ENCODE results near the gene FMN1.

The FMN1 gene

DNA sequence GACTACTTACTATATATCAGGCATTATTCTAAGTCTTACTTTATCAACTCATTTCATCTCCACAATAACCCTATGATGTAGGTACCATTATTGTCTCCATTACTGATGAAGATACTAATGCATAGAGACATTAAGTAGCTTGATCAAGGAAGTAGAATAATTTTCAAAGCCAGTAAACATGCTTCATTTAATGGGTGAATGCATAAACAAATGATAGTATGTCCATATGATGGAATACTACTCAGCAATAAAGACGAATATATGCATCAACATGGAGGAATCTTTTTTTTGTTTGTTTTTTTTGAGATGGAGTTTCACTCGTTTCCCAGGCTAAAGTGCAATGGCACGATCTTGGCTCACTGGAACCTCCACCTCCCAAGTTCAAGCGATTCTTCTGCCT lies 184.9 kb downstream of the FMN1 start:
- DNase-seq (ENCODE audit: low spot score): no peak

DNA sequence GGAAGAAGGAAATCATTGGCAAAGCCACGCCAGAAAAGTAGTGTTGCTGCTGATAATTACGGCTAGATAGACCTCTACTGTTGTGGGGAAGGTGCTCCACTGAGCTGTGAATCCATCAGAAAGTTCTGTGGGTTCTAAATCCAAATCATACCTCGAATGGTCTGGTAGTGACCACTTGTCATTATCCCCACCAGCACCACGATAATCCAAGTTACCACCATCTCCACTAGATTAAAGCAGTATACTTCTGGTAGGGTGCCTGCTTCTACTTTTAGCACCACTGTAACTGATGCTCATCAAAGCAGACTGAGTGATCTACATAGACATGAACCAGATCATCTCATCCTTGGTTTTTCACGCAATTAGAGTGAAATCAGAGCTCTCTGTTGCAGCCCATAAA lies 185.5 kb downstream of the FMN1 start:
- DNase-seq (ENCODE audit: low spot score): no peak

DNA sequence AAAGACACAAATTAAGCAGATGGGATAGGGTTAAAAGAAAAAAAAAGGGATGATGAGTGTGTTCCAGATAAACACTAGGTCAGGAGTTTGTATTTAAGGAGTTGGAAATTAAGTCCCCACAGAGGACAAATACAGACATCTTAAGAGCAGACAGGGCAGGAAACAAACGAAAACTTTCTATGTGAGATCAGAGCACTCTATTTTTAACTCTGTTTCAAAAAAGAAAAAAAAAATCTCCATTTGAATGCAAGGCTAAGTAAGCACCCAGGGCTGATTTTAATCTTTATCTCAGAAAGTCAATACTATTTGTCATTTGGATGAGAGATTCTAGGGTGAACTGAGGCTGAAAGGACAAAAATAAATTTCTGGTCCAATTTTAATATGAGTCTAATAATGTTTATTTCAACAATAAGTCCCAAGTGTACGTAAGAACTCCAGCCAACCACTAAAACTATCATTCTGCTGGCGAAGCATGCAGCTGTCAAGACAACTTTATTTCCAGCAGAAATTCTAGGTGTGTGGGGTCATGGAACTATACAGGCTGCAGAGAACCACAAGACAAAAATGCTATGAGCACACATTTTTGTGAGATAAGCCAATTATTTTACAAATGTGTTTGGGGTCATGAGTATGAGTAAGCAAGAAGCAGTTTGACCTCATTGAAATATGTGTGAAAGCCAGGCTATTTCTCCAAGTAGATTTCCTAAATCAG lies 186.1 kb downstream of the FMN1 start:
- DNase-seq (ENCODE audit: low spot score): no peak

DNA sequence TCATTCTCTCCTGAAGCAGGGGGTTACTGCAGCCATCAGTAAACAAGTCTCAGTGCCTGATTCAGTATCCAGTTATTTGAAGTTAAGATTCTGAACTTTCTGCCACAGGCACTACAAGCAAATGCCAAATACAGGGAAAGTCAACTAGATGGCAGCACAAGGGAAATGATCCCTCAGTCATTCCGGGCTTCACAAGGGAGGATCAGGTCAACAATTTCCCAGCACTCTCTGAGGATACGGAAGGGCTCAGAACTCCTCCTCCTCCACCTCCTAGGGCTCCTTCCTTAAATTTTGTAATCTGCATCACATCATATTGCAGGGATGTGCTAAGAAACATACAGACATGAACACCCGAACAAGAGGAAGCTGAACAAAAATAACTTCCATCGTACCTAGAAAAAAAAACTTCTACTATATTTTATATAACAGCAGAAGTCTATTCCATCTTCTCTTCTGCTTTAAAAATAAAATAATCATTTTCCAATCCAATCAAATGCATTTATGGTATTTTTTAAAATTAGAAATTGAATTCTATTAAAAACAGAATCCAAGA lies 187.1 kb downstream of the FMN1 start:
- peak; percentile 46 for DNase-seq (ENCODE audit: low spot score)

DNA sequence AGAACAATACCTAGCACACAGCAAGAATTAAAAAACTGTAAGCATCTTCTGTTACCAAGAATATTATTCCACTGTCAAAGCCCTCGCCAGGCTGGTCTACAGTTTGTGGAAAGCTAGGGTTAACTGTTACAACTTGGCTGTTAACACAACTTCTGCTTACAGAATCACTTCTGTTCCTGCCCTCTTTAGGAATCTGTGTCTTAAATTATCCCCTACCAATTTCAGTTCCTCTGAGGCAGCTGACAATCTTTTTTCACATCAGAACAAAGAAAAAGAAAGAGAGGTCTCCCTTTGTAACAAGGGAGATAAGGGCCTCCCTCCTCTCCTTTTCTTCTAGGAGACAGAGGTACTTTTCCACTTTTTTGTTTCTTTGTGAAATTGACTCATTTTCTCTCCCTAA lies 188.9 kb downstream of the FMN1 start:
- no peak for DNase-seq (ENCODE audit: low spot score)

DNA sequence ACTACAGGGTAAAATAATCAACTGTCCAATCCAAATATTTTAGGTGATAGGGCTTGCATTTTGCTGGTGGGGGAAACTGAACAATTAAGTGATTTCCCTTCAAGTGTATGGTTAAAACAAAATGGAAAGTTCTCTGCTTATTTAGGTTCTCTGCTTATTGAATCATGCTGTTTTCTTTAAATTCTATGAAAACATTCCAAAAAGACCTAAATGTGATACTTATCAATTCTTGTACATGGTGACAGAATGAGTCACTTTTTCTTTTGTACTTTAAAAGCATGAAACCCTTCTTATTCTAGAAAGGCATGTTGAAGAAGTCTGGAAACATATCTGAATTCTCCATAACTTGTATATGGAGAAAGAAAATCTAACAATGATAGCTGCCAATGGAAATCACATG lies 192.6 kb downstream of the FMN1 start:
- no peak for DNase-seq (ENCODE audit: low spot score)

DNA sequence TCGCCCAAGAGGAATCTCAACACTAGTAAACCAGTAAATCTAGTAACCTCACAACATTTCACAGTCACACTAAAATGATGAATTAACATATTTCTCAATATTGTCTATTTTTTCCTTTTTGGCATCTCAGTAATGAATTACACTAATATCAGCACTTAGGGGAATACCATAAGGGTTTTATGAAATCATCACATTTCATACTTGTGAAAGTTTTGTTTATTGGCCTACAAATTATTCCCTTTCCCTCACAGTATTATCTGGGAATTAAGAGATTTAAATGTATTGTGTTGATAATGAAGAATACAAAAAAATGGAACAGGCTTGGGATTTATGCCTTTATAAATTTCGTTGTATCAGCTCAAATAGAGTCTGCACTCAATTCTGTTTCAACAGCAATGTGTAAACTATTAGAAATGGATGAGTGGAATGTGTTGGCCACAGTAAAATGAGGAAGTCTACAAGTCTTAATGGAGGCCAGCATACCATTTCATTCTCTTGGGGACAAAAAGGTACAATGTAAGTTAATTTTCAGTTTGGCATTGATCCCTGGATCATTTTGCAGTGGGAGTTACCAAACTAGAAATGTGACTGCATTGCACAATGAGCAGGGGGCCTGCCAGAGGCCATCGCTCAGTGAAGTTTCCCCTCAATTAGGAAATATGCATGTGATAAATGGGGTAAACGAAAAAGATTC lies 195.4 kb downstream of the FMN1 start:
- no peak for DNase-seq (ENCODE audit: low spot score)

DNA sequence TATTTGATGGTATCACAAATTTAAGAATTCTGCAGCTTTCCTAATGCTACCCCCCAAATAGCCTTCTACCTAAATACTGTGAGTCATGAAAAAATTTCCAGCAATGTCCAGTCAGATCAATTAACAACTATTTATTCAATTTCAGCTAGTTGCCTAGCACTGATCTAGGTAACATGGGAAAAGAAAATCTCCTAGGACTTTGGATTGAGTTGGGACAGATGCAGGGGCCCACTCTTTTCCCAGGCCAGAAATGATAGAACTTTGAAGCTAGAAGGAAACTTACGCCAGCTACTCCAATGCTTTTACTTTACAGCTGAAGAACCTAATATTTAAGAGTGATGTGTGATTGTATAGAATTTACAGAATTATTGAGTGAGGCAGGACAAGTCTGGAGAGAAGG lies 196.3 kb downstream of the FMN1 start:
- DNase-seq (ENCODE audit: low spot score): no peak

DNA sequence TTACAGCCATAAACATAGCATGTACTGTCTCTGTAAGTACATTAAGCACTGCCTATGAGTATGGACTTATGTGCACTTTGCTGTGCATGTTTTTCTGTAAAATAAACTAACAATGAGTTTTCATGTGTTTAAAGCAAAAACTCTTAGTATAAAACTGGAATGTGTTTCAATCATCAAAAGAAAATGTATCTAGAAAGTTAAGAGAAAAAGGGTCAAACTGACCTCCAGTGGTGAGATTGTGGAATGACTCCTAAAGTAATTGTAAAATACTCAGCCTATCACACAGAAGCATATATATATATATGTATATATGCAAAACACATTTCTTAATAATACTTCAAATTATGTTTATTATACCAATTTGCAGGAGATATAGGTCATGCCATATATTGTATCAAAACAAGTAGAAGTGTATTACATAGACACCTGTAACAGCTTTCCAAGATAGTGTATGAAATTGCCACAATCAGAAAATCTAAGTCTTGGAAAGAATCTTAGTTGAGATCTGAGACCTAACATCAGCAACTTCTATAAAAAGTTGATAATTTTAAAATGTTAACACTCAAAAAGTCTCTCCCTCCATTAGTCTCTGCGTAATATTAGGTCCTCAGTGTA lies 199.6 kb downstream of the FMN1 start:
- no peak for DNase-seq (ENCODE audit: low spot score)

DNA sequence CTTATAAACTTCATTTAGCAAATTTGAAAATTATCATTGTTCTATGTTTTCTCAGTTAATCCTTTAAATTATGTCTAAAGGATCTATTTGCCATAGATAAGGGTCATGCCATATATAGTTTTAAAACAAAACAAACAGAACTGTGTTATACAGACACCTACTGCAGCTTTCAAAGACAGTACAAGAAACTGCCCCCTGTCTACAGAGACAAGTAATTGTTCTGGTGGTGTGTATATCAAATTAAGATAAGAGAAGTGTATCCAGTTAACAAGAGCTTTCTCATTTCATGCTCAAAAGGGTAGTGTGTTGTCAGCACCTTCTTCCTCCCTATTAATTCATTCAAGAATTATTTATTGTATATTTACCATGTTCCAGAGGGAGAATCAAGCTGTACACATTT lies 201.2 kb downstream of the FMN1 start:
- no peak for DNase-seq (ENCODE audit: low spot score)

DNA sequence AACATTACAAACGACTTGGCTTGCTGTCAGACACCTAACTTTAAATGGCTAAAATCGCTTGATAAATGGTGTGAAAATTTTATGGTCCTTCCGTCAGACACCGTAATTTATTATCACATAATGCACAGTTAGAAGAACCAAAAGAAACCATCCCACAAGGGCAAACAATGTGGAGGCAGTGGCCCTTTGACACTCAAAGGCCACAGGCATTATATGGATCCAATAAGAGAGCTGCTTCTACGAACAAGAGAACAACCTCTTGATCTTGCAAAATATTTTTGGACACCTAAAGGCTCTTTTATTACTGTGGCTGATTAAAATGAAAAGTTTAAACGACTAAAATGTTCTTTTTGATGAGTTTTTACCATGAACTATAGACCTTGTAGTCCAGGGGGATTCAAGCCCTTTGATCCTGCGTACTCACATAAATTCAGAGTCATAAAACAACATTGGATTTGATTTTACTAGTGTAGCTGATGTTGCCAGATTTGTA lies 202.8 kb downstream of the FMN1 start:
- DNase-seq (ENCODE audit: low spot score): no peak

DNA sequence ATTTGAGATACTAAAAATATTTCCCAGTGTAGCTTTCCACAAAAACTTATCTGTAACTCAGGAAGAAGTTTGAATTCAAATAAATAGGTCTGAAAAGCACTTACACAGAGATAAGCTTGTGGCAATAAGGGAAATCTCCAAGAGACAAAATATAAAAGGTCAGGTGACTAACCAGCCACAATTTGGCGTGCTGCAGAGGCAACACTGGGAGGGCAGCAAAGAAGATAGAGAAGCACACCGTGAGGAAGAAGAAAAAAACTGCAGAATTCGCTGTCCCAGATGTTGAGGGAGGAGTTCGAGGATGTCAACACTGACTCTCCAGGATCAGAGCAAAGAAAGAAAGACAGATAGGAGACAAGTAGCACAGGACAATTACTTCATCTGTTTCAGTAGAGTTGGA lies 204.4 kb downstream of the FMN1 start:
- DNase-seq (ENCODE audit: low spot score): no peak

DNA sequence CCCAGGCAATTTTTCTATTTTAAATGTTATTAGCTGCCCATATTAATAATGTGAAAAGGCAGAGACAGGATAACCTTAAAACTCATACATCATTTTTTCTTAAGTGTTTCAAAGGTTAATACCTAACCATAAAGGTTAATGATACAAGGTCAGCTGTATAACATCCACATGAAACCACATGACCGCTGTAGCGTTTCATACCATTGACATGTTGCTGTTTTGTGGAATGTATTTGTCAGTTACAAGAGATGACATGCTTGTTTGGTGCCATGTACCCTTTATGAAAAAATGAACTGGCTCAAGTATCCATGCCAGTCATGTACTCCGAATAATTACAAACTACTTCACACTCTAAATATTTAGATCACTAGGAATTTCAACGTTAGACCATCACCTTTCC lies 207.4 kb downstream of the FMN1 start:
- no peak for DNase-seq (ENCODE audit: low spot score)

DNA sequence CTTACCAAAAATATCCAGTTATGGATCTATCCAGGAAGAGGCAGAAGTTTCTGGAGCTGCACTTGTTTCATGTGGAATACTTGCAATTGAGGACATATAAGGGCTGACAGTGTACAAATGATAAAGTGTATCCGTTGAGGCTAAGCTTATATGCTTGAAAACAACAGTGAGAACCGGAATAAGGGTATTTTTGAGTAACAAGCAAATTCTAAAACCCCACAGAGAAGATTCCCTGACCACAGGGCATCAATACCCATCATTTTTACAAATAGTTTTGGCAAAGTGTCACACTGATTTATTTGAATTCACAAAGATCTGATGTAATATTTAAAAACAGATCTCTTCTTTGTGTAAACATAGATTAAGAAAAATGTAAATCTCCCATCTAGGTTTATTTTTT lies 208.4 kb downstream of the FMN1 start:
- no peak for DNase-seq (ENCODE audit: low spot score)

DNA sequence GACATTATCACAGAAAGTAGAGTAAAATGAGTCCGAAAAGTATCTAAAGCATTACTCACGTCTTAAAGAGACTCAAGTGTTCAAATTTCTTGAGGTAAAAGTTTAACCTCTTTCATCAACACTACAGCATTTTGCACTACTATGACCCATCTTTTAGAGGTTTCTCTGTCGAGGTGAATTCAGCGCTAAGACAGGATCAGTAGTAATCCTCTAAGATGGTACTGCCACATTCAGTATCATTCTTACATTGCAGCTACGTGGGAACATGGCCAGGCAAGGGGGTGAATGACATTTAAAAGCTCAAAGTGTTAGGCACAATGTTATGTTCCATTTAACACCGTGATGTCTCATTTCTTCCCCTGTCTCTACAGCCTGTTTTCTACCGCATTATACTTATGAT lies 210.8 kb downstream of the FMN1 start:
- no peak for DNase-seq (ENCODE audit: low spot score)

DNA sequence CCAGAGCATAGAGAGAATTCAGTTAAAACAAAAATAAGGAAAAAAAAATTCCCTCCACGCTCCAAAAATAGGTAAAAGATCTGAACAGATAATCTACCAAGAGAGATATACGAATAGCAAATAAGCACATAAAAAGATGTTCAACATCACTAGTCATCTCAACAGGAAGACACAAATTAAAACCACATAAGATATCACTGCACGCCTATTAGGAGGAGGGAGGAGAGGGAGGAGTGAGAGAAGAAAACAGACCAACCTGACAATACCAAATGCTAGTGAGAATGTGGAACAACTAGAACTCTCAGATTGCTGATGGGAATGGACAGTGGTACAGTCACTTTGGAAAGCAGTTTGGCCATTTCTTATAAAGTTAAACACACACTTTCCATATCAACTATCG lies 212.5 kb downstream of the FMN1 start:
- no peak for DNase-seq (ENCODE audit: low spot score)

DNA sequence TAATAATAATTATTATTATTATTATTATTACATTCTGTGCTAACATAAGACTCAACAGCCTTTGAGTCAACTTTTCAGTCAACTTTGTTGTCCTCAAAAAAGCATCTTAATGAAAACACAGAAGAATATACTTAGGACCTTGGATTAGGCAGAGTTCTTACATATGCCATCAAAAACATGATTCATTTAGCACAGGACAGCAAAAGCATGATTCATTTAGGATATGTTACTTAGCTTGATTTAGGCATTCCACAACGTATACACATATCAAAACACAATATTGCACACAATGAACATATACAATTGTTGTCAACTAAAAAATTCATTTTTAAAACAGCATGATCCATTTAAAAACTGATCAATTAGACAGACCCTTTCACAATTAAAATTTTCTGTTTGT lies 213.0 kb downstream of the FMN1 start:
- no peak for DNase-seq (ENCODE audit: low spot score)

DNA sequence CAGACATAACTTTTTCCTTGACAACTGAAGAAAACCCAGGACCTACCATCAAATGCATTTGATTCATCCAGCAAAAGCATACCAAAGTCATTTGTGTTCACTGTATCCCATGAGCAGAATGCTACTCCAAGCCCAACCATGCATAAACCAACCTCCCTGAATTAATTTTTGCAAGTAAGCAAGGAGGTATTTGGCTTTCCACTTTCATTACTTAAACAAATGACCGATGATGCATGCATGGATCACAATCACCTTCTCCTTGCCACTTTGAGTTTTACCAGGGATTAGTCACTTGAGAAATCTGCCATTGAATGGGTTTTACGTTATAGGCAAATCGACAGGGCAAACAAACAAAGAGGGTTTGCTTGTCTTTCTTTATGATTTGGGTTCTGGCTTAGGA lies 214.8 kb downstream of the FMN1 start:
- DNase-seq (ENCODE audit: low spot score): no peak

DNA sequence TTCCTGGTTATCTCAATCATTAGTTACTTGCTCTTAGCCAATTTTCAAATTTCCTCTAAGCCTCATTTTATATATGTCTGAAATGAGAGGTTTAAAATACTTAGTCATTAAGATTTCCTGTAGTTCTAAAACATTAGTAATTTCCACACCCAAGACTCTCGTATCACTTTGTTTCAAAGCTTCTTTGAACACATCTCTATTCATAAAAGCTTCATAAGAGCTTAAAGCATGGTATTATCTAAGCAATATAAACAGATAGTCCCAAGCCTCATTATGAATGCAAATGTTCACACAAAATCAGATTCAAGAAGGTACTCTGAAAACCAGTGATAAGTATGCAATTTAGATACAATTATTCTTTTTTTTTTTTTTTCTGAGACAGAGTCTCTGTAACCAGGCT lies 217.0 kb downstream of the FMN1 start:
- no peak for DNase-seq (ENCODE audit: low spot score)

DNA sequence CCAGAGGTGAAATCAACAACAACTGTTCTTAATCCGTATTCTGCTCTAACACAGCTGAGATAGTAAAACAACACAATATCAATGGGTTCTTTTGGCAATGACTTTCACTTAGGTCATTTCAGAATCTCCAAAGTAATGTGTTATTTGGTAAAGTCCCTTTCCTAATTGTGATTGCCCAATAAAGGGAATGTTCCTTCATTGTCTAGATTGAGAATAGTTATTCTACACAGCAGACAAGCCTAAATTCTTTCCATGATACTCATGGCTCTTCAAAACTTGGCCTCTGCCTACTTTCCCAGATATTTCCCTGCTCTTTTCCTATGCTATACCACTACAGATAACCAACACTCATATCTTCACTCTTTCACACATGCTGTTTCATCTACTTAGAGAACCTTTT lies 219.8 kb downstream of the FMN1 start:
- no peak for DNase-seq (ENCODE audit: low spot score)

DNA sequence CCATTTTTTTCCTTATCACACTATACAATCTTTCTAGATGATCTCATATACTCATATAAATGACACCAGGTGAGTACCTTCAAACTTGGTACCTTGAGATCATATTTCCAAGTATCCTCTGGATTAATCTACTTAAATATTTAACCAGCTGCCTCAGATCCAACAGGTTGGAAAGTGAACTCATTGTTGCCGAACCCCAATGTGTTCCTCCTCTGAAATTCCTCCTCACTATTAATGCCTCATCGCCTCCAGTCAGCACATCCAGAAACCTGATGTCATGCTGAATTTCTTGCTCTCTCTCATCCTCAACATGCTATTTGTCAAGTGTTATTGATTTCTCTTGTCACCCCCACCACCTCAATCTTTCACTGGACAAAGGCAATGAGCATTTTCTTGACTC lies 221.8 kb downstream of the FMN1 start:
- DNase-seq (ENCODE audit: low spot score): no peak

DNA sequence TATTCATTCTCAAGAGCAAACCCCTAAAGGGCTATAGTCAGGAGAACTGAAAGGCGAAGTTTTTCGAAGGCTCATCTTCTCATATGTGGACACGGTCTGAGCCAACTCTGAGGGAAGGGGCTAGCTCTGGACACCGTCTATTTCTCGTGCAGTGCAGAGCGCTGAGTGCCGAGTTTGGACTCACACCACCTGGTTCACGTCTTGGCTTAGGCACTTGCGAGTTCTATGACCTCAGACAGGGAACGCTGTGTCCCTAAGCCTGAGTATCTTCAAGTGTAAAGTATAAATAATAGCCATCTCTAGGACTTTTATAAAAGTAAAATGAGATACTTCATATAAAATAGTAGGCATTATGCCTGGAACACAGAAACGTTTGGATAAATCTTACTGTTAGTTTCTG lies 223.7 kb downstream of the FMN1 start:
- no peak for DNase-seq (ENCODE audit: low spot score)

DNA sequence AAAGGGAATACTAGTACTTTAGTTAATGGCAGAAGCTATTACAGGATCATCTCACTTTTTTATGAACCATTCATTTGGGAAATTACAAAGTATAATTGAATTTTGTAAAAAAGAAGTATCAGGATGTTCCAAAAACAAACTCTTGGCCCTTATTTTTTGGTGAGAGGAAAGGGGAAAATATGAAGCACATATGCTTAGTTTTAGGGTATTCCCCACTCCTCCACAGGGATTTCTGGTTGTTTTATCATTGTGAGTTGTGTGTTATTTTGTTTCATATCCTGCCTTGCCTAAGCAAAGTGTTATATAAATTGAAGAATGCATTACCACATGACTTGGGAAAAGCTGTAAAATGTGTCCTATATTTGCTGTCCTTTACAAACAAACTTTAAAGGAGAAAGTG lies 227.0 kb downstream of the FMN1 start:
- no peak for DNase-seq (ENCODE audit: low spot score)
